Activated naive CD4-positive, alpha-beta T cell treated with anti-CD3 and anti-CD28 coated beads, Interleukin-2, amount 10 ng/mL, durations not matched to agents 7 days and 5 days (primary cell): Measurements from ENCODE around the gene KCTD17.
A peak's percentile ranks its signal among the peaks of the same experiment; 100 is the strongest.

Experiments used
- CTCF ChIA-PET: fragments of 350-600 bp; sonication (Branson Sonifier 250); formaldehyde crosslinking; loops from one replicate; lab custom pipeline; 2021; ENCODE audit warnings: antibody characterized with exemption; lab: Charles Lee
- DNase-seq: peaks from one replicate; pipeline ENCODE4 v3.0.0-alpha.2; 2020
- H3K27ac Mint-ChIP-seq: one replicate; pipeline ENCODE4 v1.8.0; 2021; ENCODE audit warnings: mild to moderate bottlenecking, moderate library complexity, mixed read lengths
- H3K27me3 Mint-ChIP-seq: one replicate; pipeline ENCODE4 v1.8.0; 2021; ENCODE audit warnings: mild to moderate bottlenecking, mixed read lengths
- H3K36me3 Mint-ChIP-seq: one replicate; pipeline ENCODE4 v1.8.0; 2021; ENCODE audit warnings: mixed read lengths
- H3K4me1 Mint-ChIP-seq: one replicate; pipeline ENCODE4 v1.8.0; 2021; ENCODE audit warnings: mixed read lengths
- H3K4me3 Mint-ChIP-seq: one replicate; pipeline ENCODE4 v1.8.0; 2021; ENCODE audit warnings: mild to moderate bottlenecking, moderate library complexity, mixed read lengths
- H3K9me3 Mint-ChIP-seq: one replicate; pipeline ENCODE4 v1.8.0; 2021; ENCODE audit warnings: mixed read lengths

Gene KCTD17

GRCh38 chr22:37051391-37052385, at the start of gene KCTD17:
Gene KCTD17 (plus strand): TSS chr22:37051742. CDS start chr22:37051761, 19 bp downstream.
- Mint-ChIP-seq H3K27ac (peak within 1 kb of the TSS; percentile 73), H3K36me3 (no peaks in the 10 kb centered on the region), H3K27me3 (peaks cover 5% of the 10 kb centered on the region), H3K9me3 (no peaks in the 10 kb centered on the region), H3K4me3 (peak within 1 kb of the TSS; percentile 76), H3K4me1 (peaks cover 19% of the 10 kb centered on the region)
- peak; percentile 85 for DNase-seq
- CTCF ChIA-PET: interaction anchor here (0.8 to 2.0 kb wide), 3 partner anchors 8 to 74 kb away, joined by 3 to 5 read pairs (median 3); no protein-coding TSS in a partner anchor

DNA sequence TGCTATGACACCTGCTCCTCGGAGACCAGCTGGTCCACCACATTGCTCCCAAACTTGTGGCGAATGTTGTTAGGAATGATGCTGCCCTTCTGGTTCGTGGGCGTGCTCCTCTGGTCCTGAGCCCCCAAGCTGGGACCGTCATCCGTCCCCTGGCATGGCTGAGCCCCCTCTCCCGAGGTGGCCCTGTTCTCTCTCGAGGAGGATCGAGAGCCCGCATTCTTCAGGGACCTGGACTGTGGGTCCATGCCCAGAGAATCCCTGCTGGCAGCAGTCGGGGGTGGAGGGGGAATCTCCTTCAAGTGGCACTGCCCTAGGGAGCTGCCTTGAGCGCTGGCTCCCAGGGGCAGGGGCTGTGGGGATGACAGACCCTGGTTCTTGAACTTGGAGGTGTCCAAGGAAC, 49.7 kb upstream of the KCTD17 start:
- Mint-ChIP-seq H3K4me3 (no peak overlapping the region), H3K9me3 (no peaks in the 10 kb centered on the region), H3K4me1 (no peaks in the 10 kb centered on the region), H3K36me3 (no peaks in the 10 kb centered on the region), H3K27ac (peak overlapping the region; percentile 66), H3K27me3 (peaks cover 76% of the 10 kb centered on the region)
- peak; percentile 15 for DNase-seq
- CTCF ChIA-PET: no interaction called here

- peaks cover 81% of the 10 kb centered on the region for H3K27me3 Mint-ChIP-seq
- CTCF ChIA-PET: no interaction called here
- H3K4me1 Mint-ChIP-seq: no peaks in the 10 kb centered on the region
- H3K4me3 Mint-ChIP-seq: no peak overlapping the region
- DNase-seq: peak; percentile 16
- no peaks in the 10 kb centered on the region for H3K9me3 Mint-ChIP-seq
- no peaks in the 10 kb centered on the region for H3K36me3 Mint-ChIP-seq
- H3K27ac Mint-ChIP-seq: no peak overlapping the region
These were observed 48.9 kb upstream of the KCTD17 start for GRCh38 chr22:37002633-37003032.

DNA sequence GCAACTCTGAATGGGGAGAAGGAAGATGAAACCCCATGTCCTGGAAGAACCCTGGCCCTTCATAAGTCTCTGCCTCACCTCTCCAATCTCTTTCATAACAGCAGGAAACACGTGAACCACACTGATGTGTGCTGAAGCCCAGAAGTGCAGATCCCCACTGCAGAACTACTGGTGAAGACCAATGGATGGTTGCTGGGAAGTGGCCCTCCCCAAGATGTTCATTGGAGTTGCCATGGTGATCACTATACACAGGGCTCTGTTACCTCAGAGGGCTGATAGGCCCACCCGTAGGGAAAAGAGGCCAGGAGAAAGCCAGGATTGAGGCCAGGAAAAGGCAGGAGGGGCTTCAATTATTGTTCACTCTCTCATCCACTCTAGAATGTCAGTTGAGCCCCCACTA, 43.9 kb upstream of the KCTD17 start:
- DNase-seq: peak; percentile 16
- H3K4me3 Mint-ChIP-seq: no peak overlapping the region
- CTCF ChIA-PET: no interaction called here
- H3K27me3 Mint-ChIP-seq: peaks cover 68% of the 10 kb centered on the region
- no peak overlapping the region for H3K27ac Mint-ChIP-seq
- no peaks in the 10 kb centered on the region for H3K36me3 Mint-ChIP-seq
- no peaks in the 10 kb centered on the region for H3K9me3 Mint-ChIP-seq
- no peaks in the 10 kb centered on the region for H3K4me1 Mint-ChIP-seq

GRCh38 chr22:37008365-37008764, 43.2 kb upstream of the KCTD17 start:
- Mint-ChIP-seq H3K4me1 (no peaks in the 10 kb centered on the region), H3K27me3 (peaks cover 64% of the 10 kb centered on the region), H3K27ac (no peak overlapping the region), H3K9me3 (no peaks in the 10 kb centered on the region), H3K36me3 (no peaks in the 10 kb centered on the region), H3K4me3 (no peak overlapping the region)
- DNase-seq: no peak
- CTCF ChIA-PET: interaction anchor here (0.8 kb wide), 1 partner anchor 13 kb away, joined by 3 read pairs; no protein-coding TSS in a partner anchor

DNA sequence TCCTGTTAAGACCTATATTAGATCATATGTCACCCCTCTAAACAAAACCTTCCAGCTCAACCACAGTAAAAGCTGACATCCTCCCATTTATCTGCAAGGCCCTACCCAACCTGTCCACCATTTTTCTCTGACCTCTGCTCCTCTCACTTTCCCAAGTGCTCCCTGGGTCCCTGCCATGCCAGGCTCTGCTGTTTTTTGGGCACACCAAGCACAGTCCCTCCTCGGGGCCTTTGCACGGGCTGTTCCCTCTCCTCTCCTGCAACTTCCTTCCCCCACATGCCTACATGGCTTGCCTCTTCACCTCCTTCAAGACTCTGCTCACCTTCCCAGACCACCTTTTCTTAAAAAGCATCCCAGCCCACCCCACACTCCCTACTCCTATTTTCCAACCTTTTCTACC, 42.1 kb upstream of the KCTD17 start:
- DNase-seq: no peak
- Mint-ChIP-seq H3K9me3 (no peaks in the 10 kb centered on the region), H3K27me3 (peaks cover 60% of the 10 kb centered on the region), H3K4me1 (no peaks in the 10 kb centered on the region), H3K36me3 (no peaks in the 10 kb centered on the region), H3K4me3 (no peak overlapping the region), H3K27ac (no peak overlapping the region)
- CTCF ChIA-PET: interaction anchor here (2.1 kb wide), 1 partner anchor 11 kb away, joined by 8 read pairs; no protein-coding TSS in a partner anchor

DNA sequence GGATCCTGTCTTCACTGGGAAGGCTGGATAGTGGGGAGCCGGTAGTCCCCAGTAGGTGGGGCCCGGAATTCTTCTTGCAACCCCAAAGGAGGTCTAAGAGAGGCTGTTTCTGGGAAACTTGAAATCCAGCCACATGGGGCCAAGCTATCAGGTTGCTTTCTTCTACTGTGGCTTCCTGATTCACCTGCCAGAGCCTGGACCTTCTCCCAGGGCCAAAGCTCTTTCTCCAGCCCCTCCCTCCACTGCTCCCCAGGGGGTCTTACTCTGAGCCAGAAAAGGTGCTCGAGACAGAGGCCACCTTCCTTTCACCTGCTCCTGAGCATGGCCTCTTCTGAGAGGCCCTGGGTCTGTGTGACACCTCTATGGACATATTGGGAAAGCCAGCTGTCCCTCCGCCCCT, 41.4 kb upstream of the KCTD17 start:
- CTCF ChIA-PET: interaction anchor here (2.1 kb wide), 1 partner anchor 11 kb away, joined by 8 read pairs; no protein-coding TSS in a partner anchor
- no peak overlapping the region for H3K27ac Mint-ChIP-seq
- no peaks in the 10 kb centered on the region for H3K4me1 Mint-ChIP-seq
- no peak overlapping the region for H3K4me3 Mint-ChIP-seq
- no peaks in the 10 kb centered on the region for H3K9me3 Mint-ChIP-seq
- no peak for DNase-seq
- H3K27me3 Mint-ChIP-seq: peaks cover 60% of the 10 kb centered on the region
- no peaks in the 10 kb centered on the region for H3K36me3 Mint-ChIP-seq

DNA sequence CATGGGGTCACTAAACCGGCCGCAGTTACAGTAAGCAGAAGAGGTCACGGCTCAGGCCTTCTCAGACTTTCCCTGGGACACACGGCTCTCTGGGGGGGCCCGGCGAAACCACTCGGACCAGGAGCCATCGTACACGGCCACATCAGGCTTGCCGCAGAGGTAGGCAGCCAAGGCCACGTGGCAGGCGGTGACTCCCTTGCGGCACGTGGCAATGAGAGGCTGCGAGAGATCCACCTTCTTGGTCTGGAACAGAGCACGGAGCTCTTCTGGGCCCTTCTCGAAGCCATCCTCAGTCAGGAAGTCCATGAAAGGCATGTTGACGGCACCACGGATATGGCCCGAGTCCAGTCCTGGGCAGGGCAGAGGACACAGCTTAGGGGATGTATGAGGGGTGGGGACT, 40.6 kb upstream of the KCTD17 start:
- Mint-ChIP-seq H3K4me3 (no peak overlapping the region), H3K4me1 (no peaks in the 10 kb centered on the region), H3K36me3 (no peaks in the 10 kb centered on the region), H3K9me3 (no peaks in the 10 kb centered on the region), H3K27ac (no peak overlapping the region), H3K27me3 (peaks cover 61% of the 10 kb centered on the region)
- no peak for DNase-seq
- CTCF ChIA-PET: interaction anchor here (2.1 kb wide), 1 partner anchor 10 kb away, joined by 8 read pairs; no protein-coding TSS in a partner anchor

- no peak for DNase-seq
- H3K27me3 Mint-ChIP-seq: peaks cover 62% of the 10 kb centered on the region
- H3K4me1 Mint-ChIP-seq: no peaks in the 10 kb centered on the region
- no peaks in the 10 kb centered on the region for H3K36me3 Mint-ChIP-seq
- H3K4me3 Mint-ChIP-seq: no peak overlapping the region
- CTCF ChIA-PET: interaction anchor here (2.1 kb wide), 1 partner anchor 9 kb away, joined by 8 read pairs; no protein-coding TSS in a partner anchor
- H3K27ac Mint-ChIP-seq: no peak overlapping the region
- no peaks in the 10 kb centered on the region for H3K9me3 Mint-ChIP-seq
These were observed 40.1 kb upstream of the KCTD17 start for GRCh38 chr22:37011472-37011871.

GRCh38 chr22:37012262-37012904, 39.2 kb upstream of the KCTD17 start:
- Mint-ChIP-seq H3K4me3 (no peak overlapping the region), H3K4me1 (no peaks in the 10 kb centered on the region), H3K27me3 (peaks cover 62% of the 10 kb centered on the region), H3K36me3 (no peaks in the 10 kb centered on the region), H3K9me3 (no peaks in the 10 kb centered on the region), H3K27ac (no peak overlapping the region)
- CTCF ChIA-PET: no interaction called here
- DNase-seq: no peak

- no peak for DNase-seq
- no peak overlapping the region for H3K27ac Mint-ChIP-seq
- no peak overlapping the region for H3K4me3 Mint-ChIP-seq
- H3K4me1 Mint-ChIP-seq: no peaks in the 10 kb centered on the region
- H3K36me3 Mint-ChIP-seq: no peaks in the 10 kb centered on the region
- CTCF ChIA-PET: no interaction called here
- H3K9me3 Mint-ChIP-seq: no peaks in the 10 kb centered on the region
- peaks cover 62% of the 10 kb centered on the region for H3K27me3 Mint-ChIP-seq
These were observed 38.6 kb upstream of the KCTD17 start for GRCh38 chr22:37012956-37013355.

DNA sequence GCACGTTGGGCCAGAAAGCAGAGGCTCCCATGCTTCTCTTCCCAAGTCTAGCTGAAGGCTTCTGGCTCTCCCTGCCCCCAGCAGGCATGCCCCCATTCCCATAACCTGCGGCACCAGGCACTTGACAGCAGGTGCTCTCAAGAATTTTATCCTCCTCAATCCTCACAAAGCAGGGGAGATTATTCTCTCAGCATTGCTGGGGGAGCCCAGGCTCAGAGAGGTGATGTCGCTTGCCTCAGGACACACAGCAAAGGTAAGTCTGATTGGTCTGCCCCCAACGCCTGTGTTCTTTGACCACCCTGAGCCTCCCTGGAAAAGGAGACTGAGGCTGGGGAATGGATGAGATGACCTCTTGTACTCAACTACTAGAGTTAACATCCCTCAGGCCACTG, 37.1 kb upstream of the KCTD17 start:
- CTCF ChIA-PET: interaction anchor here (0.6 to 0.9 kb wide), 2 partner anchors 29 to 30 kb away, joined by 3 read pairs; no protein-coding TSS in a partner anchor
- H3K27ac Mint-ChIP-seq: no peak overlapping the region
- H3K9me3 Mint-ChIP-seq: no peaks in the 10 kb centered on the region
- DNase-seq: no peak
- H3K4me1 Mint-ChIP-seq: peaks cover 5% of the 10 kb centered on the region
- H3K4me3 Mint-ChIP-seq: no peak overlapping the region
- peaks cover 70% of the 10 kb centered on the region for H3K27me3 Mint-ChIP-seq
- no peaks in the 10 kb centered on the region for H3K36me3 Mint-ChIP-seq

DNA sequence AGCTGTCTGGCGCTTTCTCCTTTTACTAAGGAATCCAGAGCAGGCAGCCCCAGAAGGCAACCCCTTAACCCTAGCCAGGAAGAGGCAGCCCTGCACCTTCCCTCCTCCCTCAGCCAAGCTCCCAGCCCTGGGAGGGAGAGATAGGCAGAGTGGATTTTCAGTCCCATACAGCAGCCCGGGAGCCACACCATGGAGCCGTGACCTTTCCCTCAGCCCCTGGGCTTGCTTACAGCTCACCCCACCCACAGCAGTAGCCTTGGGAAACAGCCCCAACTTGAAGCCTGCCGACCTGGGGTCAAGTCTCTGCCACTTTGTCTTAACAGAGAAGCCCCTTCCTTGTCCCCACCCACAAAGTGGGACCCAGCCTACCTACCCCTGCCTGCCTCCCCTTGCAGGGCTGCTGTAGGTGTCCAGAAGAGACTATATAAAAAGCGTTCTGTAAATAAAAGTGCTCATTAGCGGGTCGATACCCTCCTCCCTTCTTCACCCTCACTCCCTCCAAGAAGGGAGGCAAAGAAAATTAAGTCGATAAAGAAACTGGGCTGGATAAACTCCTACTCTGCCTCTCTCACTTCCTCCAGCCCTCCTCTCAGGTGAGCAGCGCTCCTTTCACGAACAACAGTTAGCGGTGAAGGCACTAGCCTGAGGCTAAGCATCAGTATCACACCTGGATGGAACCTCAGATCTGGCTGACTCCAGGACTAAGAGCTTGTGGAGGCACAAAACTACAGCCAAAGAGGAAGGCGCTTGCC, 36.5 kb upstream of the KCTD17 start:
- H3K4me3 Mint-ChIP-seq: no peak overlapping the region
- CTCF ChIA-PET: interaction anchor here (0.6 to 1.3 kb wide), 3 partner anchors 29 to 38 kb away, joined by 3 read pairs; no protein-coding TSS in a partner anchor
- no peaks in the 10 kb centered on the region for H3K9me3 Mint-ChIP-seq
- no peak overlapping the region for H3K27ac Mint-ChIP-seq
- no peak for DNase-seq
- H3K27me3 Mint-ChIP-seq: peaks cover 69% of the 10 kb centered on the region
- H3K4me1 Mint-ChIP-seq: peaks cover 8% of the 10 kb centered on the region
- H3K36me3 Mint-ChIP-seq: peaks cover 2% of the 10 kb centered on the region

DNA sequence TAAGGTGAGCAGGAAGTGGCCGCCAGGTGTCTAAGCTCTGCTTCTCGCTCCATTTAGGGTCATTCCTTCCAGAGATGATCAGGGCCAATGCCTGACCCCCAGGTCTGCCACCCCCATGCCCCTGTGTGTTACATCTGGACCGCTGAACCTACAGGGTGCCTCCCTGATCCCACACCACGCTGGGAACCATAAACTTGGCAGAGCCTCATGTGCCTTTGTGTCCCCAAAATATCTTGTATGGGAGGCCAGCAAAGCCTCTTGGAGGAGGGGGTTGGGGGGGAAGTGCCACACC, 36.0 kb upstream of the KCTD17 start:
- peaks cover 2% of the 10 kb centered on the region for H3K36me3 Mint-ChIP-seq
- H3K27ac Mint-ChIP-seq: no peak overlapping the region
- peaks cover 13% of the 10 kb centered on the region for H3K4me1 Mint-ChIP-seq
- peaks cover 69% of the 10 kb centered on the region for H3K27me3 Mint-ChIP-seq
- CTCF ChIA-PET: interaction anchor here (1.3 kb wide), 1 partner anchor 38 kb away, joined by 3 read pairs; no protein-coding TSS in a partner anchor
- no peak overlapping the region for H3K4me3 Mint-ChIP-seq
- DNase-seq: no peak
- H3K9me3 Mint-ChIP-seq: no peaks in the 10 kb centered on the region
